ENCODE results near the gene VPS45. TPM values are rescaled to one million over a fixed set of nuclear protein-coding genes. Genes with fewer than 3 reads are reported as not detected.

The VPS45 gene
- total RNA-seq, 2 experiments from 2014 or later, result 34.1 to 38.1 TPM

DNA sequence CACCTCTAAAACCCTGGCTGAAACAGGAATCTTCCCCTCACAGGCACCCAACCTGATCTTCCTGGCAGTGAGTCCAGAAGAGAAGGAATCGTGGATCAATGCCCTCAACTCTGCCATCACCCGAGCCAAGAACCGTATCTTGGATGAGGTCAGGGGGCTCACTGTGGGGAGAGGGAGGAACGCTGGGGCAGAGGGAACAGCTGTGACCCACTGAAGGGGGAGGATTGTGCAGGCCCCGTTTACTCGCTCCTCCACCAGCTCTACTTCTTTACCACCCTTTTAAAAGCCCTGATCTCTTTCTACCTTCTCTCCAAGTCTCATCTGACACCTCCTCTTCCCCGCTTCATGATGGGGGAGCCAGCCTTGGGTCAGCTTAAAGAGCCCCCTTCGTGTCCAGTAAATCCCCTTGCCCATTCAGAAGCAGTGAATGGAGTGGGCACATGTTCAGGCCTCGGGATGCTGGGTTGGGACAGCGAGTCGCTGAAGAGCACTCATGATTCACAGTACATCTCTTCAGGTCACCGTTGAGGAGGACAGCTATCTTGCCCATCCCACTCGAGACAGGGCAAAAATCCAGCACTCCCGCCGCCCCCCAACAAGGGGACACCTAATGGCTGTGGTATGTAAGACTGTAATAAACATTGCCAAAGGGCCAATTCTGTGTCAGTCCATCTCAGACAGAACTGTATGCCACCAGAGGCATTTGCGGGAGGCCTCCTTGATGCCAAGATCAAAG lies 89.5 kb downstream of the VPS45 start:
- POLR2A ChIA-PET, result no interaction called here
- H3K27me3 Mint-ChIP-seq, result no peaks in the 10 kb centered on the region
- CTCF ChIA-PET, result interaction anchor here (1.0 to 1.5 kb wide), 3 partner anchors 9 to 83 kb away, joined by 4 to 5 read pairs (median 4); no protein-coding TSS in a partner anchor
- no peak overlapping the region for H3K4me3 Mint-ChIP-seq
- peaks cover 73% of the 10 kb centered on the region for H3K36me3 Mint-ChIP-seq (ENCODE audit: low read depth)
- H3K9me3 Mint-ChIP-seq, result no peaks in the 10 kb centered on the region
- no peak for DNase-seq
- no peak overlapping the region for H3K27ac Mint-ChIP-seq
- peaks cover 76% of the 10 kb centered on the region for H3K4me1 Mint-ChIP-seq

DNA sequence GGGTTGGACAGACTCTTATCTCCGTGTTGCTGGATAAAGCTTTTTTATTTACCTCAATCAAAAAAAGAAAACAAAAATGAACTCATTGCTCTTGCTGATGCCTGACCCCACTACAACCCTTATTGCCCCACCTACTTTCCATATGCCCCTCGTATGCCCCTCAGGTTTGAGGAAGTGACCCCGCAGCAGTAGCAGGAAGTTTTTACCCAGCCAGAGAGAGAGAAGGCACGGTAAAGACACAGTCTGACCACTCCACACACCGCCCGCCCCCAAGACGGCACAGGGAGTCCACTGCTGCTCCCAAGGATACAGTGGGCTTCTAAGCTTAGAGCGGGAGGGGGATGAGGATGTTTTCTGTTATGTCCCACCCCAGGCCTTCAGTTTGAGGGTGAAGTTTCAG lies 92.0 kb downstream of the VPS45 start:
- no peaks in the 10 kb centered on the region for H3K27me3 Mint-ChIP-seq
- ChIA-PET POLR2A (interaction anchor here (1.2 kb wide), 1 partner anchor 10 kb away, joined by 4 read pairs; the partner anchor contains the start of gene PLEKHO1), CTCF (interaction anchor here (0.7 to 2.0 kb wide), 7 partner anchors 9 to 125 kb away, joined by 3 to 6 read pairs (median 4); partner anchors contain the start of gene PLEKHO1)
- no peak overlapping the region for H3K4me3 Mint-ChIP-seq
- H3K36me3 Mint-ChIP-seq (ENCODE audit: low read depth), result peaks cover 52% of the 10 kb centered on the region
- peaks cover 74% of the 10 kb centered on the region for H3K4me1 Mint-ChIP-seq
- DNase-seq, result no peak
- H3K9me3 Mint-ChIP-seq, result no peaks in the 10 kb centered on the region
- H3K27ac Mint-ChIP-seq, result no peak overlapping the region

DNA sequence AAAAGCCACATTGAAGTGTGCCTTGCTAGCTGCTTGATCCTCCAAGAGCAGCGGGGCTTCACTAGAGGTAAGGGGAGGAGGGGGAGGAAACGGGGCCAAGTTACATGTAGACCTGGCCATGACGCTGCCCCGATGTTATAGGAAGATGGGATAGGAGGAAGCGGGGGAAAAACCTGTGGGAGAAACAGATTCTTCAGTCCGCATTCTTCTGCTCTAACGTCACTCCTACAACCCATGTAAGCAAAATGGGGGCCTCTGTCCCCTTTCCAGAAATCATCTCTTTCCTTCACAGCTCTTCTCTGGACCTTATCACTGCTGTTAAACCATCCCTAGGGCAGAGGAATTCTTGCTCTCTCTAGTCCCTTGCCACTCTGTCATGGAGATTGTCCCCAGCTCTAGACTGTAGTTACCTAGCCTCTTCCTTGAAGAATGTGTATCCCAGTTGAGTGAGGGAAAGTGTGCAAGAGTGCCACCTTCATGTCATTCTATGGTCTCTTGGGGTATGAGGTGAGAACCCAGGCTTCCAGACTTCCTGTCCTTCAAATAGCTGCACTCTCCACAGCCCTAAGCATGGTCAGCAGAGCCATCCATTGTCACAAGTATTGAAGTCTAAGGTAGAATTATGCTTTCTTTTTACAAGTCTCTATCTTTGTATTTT lies 93.5 kb downstream of the VPS45 start:
- Mint-ChIP-seq H3K27ac (no peak overlapping the region), H3K9me3 (no peaks in the 10 kb centered on the region), H3K36me3 (ENCODE audit: low read depth) (peaks cover 42% of the 10 kb centered on the region), H3K4me3 (no peak overlapping the region), H3K4me1 (peaks cover 84% of the 10 kb centered on the region), H3K27me3 (no peaks in the 10 kb centered on the region)
- CTCF ChIA-PET, result interaction anchor here (0.9 to 3.7 kb wide), 8 partner anchors 8 to 93 kb away, joined by 3 to 17 read pairs (median 7); partner anchors contain the start of genes PLEKHO1 and VPS45
- POLR2A ChIA-PET, result no interaction called here
- no peak for DNase-seq

DNA sequence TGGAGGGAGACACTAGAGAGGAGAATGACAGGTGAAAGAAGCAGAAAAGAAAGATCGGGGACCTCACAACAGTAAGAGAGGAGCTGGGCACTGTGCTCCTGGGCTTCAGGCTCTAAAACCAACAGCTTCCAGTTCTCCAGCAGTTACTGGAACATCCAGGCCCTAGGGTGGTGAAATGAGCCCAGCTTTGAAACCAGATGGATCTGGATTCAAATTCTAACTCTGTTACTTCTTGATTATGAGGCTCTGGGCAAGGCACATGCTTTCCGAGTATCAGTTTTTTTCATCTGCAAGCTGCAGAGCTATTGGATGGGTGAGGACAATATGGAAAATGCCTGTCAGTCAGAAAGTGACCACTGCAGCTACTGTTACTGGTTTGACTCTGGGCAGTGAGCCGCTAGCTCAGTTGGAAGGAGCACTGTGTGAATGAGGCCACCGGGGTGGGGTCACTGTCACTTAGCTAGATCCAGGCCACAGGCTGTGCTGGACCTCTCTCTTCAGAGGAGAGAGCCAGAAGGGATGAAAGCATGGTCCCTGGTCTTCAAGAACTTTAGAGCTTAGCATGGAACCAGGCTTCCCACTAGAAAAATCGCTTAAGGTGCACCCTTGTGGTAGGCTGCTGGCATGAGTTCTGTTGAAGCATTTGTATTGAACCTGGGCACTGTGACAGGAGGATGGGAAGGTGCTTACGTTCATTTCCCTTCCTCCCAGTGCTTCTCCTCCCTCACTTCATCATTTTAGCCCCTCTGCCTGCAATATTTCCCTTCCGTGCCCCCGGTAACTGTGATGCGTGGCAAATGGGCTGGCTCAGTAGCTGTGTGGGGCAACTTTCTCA lies 94.4 kb downstream of the VPS45 start:
- H3K9me3 Mint-ChIP-seq, result no peaks in the 10 kb centered on the region
- H3K36me3 Mint-ChIP-seq (ENCODE audit: low read depth), result peaks cover 34% of the 10 kb centered on the region
- CTCF ChIA-PET, result interaction anchor here (0.5 to 3.7 kb wide), 11 partner anchors 9 to 354 kb away, joined by 3 to 17 read pairs (median 4); partner anchors contain the start of gene VPS45
- H3K4me1 Mint-ChIP-seq, result peaks cover 79% of the 10 kb centered on the region
- H3K27me3 Mint-ChIP-seq, result peaks cover 2% of the 10 kb centered on the region
- POLR2A ChIA-PET, result interaction anchor here (0.6 kb wide), 1 partner anchor 25 kb away, joined by 5 read pairs; no protein-coding TSS in a partner anchor
- no peak overlapping the region for H3K4me3 Mint-ChIP-seq
- peak overlapping the region; percentile 46 for H3K27ac Mint-ChIP-seq
- DNase-seq, result peak; percentile 30

DNA sequence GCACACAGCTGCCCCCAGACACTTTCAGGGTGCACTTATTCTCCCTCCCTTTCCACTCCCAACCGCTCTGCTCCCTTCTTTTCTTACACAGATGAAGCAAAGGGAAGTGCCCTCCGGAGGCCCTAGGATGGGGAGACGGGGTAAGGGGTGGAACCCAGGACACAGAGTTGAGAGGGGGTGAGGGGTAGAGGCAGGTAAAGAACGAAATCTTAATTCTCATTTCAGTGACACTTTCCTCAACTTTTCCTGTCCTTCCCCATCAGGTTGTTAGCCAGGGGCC lies 94.9 kb downstream of the VPS45 start:
- Mint-ChIP-seq H3K4me3 (no peak overlapping the region), H3K36me3 (ENCODE audit: low read depth) (peaks cover 28% of the 10 kb centered on the region), H3K27me3 (peaks cover 3% of the 10 kb centered on the region), H3K27ac (peak overlapping the region; percentile 39), H3K9me3 (no peaks in the 10 kb centered on the region), H3K4me1 (peaks cover 75% of the 10 kb centered on the region)
- DNase-seq, result no peak
- ChIA-PET POLR2A (interaction anchor here (0.6 kb wide), 1 partner anchor 24 kb away, joined by 5 read pairs; no protein-coding TSS in a partner anchor), CTCF (interaction anchor here (0.5 to 3.7 kb wide), 8 partner anchors 10 to 354 kb away, joined by 3 to 17 read pairs (median 4); partner anchors contain the start of gene VPS45)

DNA sequence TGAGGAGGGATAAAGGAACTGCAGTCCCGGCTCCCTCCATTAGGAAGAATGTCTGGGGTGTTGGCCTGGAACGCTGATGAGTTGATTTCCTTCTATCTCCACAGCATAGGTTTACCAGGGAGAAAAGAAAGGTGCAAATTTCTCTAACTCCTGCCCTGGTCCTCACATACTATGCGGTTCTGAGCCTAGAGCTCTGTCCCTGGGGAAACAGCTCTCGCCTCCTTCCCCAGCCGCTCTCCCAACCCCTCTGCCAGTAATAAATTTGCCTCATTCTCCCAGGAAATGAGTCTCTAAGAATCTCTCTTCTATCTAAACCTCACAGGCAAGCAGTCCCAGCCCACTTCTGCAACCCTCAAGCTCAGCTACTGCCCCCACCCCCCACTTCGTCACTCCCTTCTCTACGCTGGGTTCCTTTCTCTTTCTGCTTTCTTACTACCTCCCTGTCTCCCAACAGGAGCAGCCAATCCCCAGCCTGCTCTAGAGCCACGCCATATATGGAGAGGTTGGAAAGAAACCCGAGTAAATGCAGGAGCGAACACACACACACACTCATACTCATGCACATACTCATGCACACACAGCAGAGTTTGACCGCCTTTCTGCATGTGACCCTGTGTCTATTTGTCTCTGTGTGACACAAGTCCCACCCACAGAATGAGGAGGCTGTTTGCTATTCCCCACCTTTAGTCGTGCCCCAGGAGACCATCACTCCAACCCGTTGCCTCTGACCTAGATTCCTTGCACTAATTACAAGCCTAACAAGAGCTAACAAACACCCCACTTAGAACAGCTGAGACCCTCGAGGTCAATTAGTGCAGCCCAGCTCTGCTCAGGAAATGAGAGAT lies 95.5 kb downstream of the VPS45 start:
- Mint-ChIP-seq H3K4me3 (no peak overlapping the region), H3K4me1 (peaks cover 69% of the 10 kb centered on the region), H3K9me3 (no peaks in the 10 kb centered on the region), H3K27ac (peak overlapping the region; percentile 6), H3K27me3 (peaks cover 3% of the 10 kb centered on the region), H3K36me3 (ENCODE audit: low read depth) (peaks cover 23% of the 10 kb centered on the region)
- ChIA-PET POLR2A (interaction anchor here (0.6 kb wide), 1 partner anchor 114 kb away, joined by 3 read pairs; no protein-coding TSS in a partner anchor), CTCF (interaction anchor here (0.5 to 3.7 kb wide), 12 partner anchors 9 to 353 kb away, joined by 3 to 17 read pairs (median 4); partner anchors contain the start of genes PLEKHO1 and VPS45)
- DNase-seq, result no peak

DNA sequence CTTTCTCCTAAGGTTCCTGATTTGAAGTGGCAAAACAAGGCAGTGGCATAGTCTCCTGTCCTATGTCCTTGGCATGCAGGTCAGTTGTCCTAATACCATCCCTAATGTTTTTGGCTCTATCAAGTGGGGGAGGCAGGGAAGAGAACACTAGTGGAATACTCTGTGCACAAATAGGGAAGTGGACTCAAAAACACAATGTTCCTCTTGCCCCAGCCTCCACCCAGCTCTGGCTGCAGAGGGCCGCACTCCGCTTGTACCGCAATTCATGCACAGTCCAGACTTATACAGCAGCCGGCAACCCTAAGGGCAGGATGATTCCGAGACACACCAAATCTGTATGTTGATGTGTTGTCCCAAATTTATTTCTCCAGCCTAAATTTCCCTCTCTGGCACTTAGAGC lies 96.6 kb downstream of the VPS45 start:
- POLR2A ChIA-PET, result interaction anchor here (0.6 kb wide), 1 partner anchor 276 kb away, joined by 3 read pairs; a partner anchor contains a TSS
- Mint-ChIP-seq H3K4me3 (no peak overlapping the region), H3K27ac (no peak overlapping the region), H3K27me3 (peaks cover 5% of the 10 kb centered on the region), H3K9me3 (no peaks in the 10 kb centered on the region), H3K36me3 (ENCODE audit: low read depth) (peaks cover 13% of the 10 kb centered on the region), H3K4me1 (peaks cover 60% of the 10 kb centered on the region)
- no peak for DNase-seq
- CTCF ChIA-PET, result interaction anchor here (0.8 to 3.3 kb wide), 3 partner anchors 11 to 91 kb away, joined by 4 to 14 read pairs (median 5); no protein-coding TSS in a partner anchor

DNA sequence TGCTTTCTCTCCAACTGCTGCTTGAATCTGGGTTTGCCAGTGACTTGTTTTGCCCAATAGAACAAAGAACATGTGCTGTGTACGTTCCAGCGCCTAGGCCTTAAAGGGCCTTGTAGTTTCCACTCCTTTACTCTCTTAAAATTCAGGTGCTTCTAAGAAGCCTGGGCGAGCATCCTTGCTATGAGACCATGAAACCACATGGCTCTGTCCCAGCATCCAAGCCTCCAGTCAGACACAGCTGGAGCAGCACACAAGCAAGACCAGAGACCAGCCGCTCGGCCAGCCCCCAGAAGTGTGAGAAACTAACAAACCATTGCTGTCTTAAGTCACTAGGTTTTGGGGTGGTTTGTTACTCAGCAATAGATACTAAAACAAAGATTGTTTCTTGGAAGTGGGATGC lies 97.2 kb downstream of the VPS45 start:
- Mint-ChIP-seq H3K4me3 (no peak overlapping the region), H3K27me3 (peaks cover 5% of the 10 kb centered on the region), H3K9me3 (no peaks in the 10 kb centered on the region), H3K4me1 (peaks cover 55% of the 10 kb centered on the region), H3K27ac (no peak overlapping the region), H3K36me3 (ENCODE audit: low read depth) (peaks cover 9% of the 10 kb centered on the region)
- CTCF ChIA-PET, result interaction anchor here (1.0 to 3.3 kb wide), 7 partner anchors 11 to 255 kb away, joined by 3 to 14 read pairs (median 3); no protein-coding TSS in a partner anchor
- POLR2A ChIA-PET, result no interaction called here
- DNase-seq, result no peak

DNA sequence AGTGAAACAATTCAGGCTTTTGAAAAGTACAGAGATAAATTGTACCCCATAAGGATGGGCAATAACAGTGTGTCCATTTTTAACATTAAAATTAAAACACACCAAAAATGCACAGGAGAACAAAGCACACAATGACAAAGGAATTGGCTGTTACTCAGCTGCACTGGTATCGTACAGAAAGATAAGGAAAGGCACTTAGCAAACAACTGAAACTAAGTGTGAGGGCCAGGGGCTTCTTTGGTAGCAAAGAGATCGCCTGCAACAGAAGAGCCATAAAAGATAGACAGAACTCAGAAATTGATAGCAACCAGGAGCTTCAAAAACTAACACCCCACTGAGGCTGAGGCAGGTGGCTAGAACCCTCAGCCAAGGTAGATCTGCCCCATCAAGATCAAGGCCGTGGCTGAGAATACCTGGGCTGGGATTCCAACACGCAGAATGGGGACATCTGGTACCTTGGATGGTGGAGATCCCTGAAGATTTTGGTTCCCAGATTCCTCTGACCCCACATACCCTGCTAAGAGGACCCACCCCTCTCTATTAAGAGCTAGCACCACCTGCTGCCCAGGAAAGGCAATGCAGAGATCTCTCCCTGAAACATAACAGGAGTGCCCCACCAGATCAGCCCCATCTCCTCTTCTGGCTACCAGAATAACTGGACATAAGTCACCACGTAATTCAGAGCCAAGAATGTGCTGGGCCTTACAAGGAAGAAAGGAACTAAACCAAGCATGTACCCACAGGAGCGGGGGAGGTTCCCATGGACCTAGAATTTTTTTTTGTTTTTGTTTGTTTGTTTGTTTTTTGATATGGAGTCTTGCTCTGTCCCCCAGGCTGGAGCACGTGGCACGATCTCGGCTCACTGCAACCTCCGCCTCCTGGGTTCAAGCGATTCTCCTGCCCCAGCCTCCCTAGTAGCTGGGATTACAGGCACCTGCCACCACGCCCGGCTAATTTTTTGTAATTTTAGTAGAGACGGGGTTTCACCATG lies 98.3 kb downstream of the VPS45 start:
- H3K27ac Mint-ChIP-seq, result no peak overlapping the region
- CTCF ChIA-PET, result interaction anchor here (0.5 to 3.3 kb wide), 12 partner anchors 9 to 656 kb away, joined by 3 to 14 read pairs (median 3); a partner anchor contains a TSS
- no peak overlapping the region for H3K4me3 Mint-ChIP-seq

DNA sequence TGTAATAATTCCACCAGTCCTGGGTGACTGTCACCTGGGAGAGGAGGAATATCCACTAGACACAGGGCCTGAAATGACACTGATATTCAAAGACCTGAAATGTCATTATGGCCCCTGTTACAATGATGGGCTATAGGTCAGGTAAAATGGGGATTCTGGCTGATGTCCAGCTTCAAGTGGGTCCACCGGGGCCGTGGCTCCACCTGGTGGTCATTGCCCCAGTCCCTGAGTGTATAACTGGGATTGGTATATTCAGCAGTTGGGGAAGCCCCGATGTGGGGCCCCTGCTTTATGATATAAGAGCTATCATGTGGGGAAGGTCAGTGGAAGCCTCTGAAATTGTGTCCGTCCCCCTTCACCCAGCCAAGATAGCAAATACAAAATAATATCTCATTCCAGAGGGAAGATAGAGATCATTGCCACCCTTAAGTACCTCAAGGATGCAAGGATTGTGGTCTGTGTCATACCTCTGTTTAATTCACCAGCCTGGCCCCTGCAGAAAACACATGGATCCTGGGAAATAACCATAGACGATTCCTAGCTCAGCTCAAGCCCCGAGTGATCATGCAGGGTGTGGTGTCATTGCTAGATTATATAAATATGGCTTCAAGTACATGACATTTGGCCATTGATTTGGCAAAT lies 101.5 kb downstream of the VPS45 start:
- Mint-ChIP-seq H3K27me3 (peaks cover 8% of the 10 kb centered on the region), H3K4me1 (peaks cover 15% of the 10 kb centered on the region), H3K9me3 (no peaks in the 10 kb centered on the region), H3K36me3 (ENCODE audit: low read depth) (no peaks in the 10 kb centered on the region), H3K27ac (no peak overlapping the region), H3K4me3 (no peak overlapping the region)
- DNase-seq, result peak; percentile 50
- ChIA-PET CTCF (interaction anchor here (0.8 to 2.9 kb wide), 6 partner anchors 9 to 104 kb away, joined by 3 to 11 read pairs (median 4); partner anchors contain the start of gene PLEKHO1), POLR2A (interaction anchor here (0.6 kb wide), 1 partner anchor 282 kb away, joined by 3 read pairs; a partner anchor contains a TSS)

More for the DNA sequence above, 98.3 kb downstream of the VPS45 start:
- POLR2A ChIA-PET, result interaction anchor here (0.5 kb wide), 1 partner anchor 85 kb away, joined by 6 read pairs; no protein-coding TSS in a partner anchor
- Mint-ChIP-seq H3K4me1 (peaks cover 43% of the 10 kb centered on the region), H3K9me3 (no peaks in the 10 kb centered on the region), H3K27me3 (peaks cover 7% of the 10 kb centered on the region), H3K36me3 (ENCODE audit: low read depth) (no peaks in the 10 kb centered on the region)
- DNase-seq, result peak; percentile 61

Data from activated CD4-positive, alpha-beta T cell treated with anti-CD3 and anti-CD28 coated beads, Interleukin-2, amount 10 ng/mL, durations not matched to agents 7 days and 5 days (primary cell).